GM19240 (cell line): ENCODE results near the gene TOR2A.

Source experiments
- DNase-seq: peaks from one replicate; pipeline ENCODE4 v3.0.0; 2011; ENCODE audit warnings: low spot score; ENCODE audit not compliant: insufficient read length

The TOR2A gene

GRCh38 chr9:127744398-127745110, 9.5 kb upstream of the TOR2A start:
- DNase-seq: no peak

DNA sequence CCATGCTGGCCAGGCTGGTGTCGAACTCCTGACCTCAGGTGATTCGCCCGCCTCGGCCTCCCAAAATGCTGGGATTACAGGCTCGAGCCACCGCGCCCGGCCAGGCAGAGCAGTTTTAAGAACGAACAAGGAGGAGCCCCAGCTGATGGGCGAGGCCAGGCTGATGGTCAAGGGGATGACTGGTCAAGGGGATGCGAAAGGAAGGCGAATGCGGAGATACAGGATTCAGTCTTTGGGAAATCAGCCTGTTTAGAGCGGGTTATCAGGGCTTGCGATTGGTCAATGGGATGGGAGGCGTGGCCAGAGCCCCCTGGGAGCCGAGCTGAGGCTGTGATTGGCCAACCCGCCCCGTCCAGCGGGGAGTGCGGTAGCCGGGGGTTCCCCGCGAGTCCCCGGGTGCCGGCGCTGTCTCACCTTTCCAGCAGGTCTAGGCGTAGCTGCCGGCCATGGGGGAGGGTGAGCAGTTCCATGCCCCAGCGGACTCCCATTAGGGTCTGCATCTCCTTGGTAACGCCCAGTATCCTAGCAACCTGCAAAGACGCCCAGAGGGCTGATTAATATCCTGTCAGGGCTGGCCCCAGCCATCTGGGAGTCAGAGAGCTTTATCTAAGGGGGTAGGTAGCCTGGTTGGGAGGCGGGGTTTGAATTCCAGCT, 7.5 kb upstream of the TOR2A start:
- DNase-seq: no peak

DNA sequence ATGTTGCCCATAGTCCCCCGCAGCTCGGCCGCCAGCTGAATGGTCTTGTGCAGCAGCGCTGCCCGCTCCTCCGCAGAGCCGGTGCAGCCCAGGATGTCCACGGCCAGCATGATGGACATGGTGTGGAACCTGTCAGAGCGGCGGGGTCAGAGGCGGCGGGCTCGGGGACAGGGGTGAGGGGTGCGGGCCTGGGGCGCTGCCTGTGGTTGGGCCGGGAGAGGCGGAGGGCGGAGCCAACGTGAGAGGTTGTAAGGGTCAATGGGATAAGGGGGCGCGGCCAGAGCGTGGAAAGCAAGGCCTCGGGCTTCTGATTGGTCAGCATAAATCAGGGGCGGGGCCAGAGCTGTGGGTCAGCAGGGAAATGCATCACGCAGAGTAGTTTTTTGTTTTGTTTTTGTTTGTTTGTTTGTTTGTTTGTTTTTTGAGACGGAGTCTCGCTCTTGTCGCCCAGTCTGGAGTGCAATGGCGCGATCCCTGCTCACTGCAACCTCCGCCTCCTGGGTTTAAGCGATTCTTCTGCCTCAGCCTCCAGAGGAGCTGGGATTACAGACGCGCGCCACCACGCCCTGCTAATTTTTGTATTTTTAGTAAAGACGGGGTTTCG, 6.8 kb upstream of the TOR2A start:
- DNase-seq: no peak

- DNase-seq: no peak
Observed at GRCh38 chr9:127739614-127740330, 4.7 kb upstream of the TOR2A start.

- no peak for DNase-seq
Observed at GRCh38 chr9:127738666-127739065, 3.6 kb upstream of the TOR2A start.

DNA sequence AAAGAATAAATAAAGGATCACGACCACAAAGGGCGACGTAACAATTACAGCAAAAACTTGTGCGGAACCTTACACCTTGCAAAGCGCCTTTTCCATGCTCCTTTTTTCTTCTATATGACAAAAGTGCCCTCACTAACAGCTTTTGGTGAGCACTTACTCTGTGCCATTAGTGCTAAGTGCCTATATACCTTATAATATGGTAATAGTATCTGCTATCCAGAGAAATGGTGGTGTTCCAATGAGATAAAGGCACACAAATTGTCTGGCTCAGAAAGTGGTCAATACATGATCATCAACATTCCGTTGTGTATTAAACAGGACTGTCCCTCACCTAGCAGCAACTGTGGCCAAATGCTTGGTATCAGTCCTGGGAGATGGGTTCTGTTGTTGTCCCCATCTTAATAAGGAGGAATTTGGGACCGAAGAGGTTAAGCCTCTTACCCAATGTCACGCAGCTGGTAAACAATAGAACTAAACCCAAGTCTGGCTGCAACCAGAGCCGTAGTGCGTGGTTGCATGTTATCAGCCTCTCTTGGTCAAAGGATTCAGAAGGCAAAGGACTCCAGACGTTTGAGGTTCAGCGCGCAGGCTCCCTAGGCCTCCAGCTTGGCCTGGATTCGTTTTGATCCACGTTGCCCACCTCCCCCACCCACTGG, 564 bp upstream of the TOR2A start:
- DNase-seq: no peak

DNA sequence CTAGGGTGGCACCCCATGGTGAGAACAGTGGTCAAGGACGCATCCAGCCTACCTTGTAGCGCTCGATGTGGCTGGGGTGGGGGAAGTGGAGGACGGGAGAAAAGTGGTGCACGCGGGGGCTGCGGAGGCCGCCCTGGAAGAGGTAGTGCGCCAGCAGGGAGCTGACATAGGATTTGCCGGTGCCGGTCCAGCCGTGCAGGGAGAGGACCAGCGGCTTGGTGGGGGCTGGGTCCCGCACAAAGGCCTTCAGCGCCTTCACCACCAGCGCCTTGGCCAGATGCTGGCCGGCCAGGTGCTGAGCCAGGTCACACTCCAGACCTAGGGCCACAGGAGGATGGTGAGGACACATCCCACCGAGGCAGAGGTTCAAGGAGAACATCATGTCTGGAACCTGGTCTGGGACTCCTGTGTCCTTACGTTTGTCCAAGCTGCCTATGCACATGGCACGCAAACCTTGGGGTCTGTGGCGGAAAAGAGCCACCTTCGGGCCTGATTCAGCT, 797 bp downstream of the TOR2A start:
- no peak for DNase-seq

GRCh38 chr9:127733614-127734013, 1.5 kb downstream of the TOR2A start:
- no peak for DNase-seq

GRCh38 chr9:127732444-127732843, 2.6 kb downstream of the TOR2A start:
- no peak for DNase-seq

GRCh38 chr9:127731938-127732337, 3.2 kb downstream of the TOR2A start:
- no peak for DNase-seq

- DNase-seq: no peak
Observed at GRCh38 chr9:127730799-127731410, 4.2 kb downstream of the TOR2A start.

DNA sequence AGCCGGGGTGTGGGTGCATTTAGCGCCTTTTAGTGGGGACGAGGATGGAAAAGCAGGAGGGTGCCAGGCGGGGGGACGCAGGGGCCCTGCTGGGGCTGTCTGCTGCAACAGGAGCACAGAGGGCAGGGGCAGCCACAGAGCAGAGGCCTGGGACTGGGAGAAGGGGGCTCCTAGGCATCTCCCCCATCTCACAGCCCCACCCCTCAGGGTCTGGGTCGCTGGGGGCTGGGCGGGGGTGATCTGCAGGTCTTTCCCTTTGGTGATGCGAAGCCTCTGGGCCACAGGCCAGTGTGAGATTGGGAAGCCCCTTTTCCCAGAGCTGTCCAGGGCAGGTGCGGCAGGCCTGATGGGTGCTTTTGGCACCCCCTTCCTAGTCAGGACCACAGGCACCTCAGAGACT, 4.8 kb downstream of the TOR2A start:
- DNase-seq: no peak

GRCh38 chr9:127729522-127730256, 5.4 kb downstream of the TOR2A start:
- DNase-seq: no peak

- no peak for DNase-seq
Observed at GRCh38 chr9:127728808-127729207, 6.3 kb downstream of the TOR2A start.

DNA sequence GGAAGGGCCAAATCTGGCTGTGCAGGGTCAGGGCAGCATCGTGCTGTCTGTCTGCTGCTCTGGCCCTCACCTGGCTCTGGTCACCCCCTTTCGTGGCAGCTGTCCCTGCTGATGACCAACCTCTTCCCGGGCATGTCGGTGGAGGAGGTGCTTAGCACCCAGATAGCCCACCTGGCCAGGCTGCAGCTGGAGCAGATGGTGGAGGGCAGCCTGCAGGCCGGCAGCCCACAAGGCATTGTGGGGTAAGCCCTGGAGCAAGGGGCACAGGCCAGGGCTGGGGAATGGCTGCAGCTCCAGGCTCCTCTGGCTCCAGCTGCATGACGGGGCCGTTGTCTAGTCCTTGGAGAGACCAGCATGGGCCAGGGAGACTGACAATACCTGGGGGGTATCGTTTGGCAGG, 8.2 kb downstream of the TOR2A start:
- no peak for DNase-seq

DNA sequence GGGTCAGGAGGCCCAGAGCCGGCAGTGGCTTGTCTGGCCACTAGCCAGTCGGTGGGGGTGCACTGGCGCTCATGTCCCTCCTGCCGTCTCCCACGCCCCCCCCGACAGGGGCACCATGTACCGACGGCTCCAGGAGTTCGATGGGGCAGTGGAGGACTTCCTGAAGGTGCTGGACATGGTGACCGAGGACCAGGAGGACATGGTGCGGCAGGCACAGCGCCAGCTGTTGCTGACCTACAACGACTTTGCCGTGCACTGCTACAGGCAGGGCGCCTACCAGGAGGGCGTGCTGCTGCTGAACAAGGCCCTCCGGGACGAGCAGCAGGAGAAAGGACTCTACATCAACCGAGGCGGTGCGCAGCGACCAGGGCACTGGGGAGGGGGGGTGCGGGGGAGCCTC, 11.1 kb downstream of the TOR2A start:
- DNase-seq: no peak

DNA sequence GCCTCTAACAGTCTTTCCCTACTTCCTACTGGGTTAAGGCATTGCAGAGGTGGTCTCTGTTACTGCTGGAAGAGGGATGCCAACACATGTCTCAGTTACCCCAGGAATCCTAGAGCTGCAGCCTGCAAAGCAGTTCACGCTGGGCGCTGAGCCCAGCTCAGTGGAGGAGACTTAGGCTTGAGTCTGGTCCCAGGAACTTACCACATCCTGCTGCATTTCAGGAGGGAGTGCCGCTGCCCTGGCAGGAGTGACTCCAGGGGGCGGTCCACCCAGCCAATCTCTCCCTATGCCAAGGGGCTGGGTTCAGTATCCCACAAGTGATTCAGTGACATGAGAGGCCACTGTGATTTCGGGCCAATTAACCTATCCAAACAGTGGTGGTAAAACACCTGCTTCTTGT, 11.7 kb downstream of the TOR2A start:
- DNase-seq: no peak

- DNase-seq: no peak
Observed at GRCh38 chr9:127723013-127723412, 12.1 kb downstream of the TOR2A start.

DNA sequence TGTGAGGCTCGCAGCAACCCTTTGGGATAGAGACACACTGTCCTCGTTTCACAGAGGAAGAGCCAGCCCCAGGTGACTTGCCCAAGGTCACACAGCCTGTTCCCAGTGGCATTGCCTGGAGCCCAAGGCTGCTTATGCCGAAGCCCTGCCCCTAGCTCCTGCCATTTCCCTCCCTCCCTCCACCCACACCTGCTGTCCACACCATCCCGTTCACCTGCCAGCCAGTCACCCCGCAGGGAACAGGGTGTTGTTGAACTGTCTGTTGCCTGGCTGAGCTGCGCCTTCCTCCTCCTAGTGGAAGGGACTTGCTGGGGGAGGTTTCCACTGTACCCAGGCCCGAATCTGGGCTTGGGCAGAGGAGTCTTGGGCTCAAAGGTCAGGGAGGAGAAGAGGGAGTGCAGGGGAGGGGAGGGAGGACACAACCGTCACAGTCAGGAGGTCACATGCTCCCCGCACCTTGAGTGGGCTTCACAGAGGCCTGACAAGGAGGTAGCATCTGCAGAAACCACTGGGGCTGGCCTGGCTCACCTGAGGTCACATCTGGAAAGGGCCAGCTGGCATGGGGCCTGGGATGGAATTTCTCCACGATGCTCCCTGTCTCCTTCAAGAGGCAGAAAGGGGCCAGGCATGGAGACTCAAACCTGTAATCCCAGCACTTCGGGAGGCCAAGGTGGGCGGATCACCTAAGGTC, 12.9 kb downstream of the TOR2A start:
- no peak for DNase-seq

DNA sequence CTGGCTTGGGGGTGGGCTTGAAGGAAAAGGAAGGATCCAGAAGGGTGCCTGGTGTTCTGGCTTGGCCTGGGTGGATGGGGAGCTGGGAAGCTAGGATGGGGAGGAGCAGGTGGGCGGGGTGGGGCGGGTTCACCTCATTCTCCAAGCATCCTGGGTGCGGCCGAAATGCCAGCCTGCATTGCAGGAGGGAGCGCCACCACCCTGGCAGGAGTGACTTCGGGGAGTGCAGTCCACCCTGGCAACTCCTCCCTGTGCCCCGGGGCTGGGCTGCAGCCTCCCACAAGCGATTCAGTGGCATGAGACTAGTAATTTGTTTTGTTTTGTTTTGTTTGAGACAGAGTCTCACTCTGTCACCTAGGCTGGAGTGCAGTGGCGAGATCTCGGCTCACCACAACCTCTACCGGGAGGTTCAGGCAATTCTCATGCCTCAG, 13.7 kb downstream of the TOR2A start:
- no peak for DNase-seq
